NCI-H2029 treated with DMSO at 0.1 percent for 48 hours (cell line): Measurements from ENCODE around the gene UEVLD.
A peak's percentile ranks its signal among the peaks of the same experiment; 100 is the strongest.

Experiments
- DNase-seq: peaks from one replicate; lab custom pipeline; 2025; lab: John Stamatoyannopoulos, UW

The UEVLD gene

DNA sequence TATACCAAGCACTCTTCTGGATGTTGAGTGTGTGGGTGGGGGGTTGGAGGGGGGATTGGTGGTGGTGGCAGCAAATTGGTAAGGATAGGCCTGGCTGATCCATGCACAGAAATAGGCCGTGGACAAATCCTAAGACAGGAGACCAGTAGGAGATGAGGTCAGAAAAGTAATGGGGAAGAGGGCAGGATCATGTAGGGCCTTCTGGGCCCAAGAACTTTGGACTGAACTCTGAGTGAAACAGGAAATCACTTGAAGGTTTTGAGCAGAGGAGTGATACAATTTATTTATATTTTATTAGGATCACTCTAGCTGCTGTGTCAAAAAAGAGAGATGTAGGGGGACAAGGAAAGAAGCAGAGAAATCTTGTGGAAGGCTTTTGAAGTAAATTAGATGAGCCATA lies 90.5 kb downstream of the UEVLD start:
- no peak for DNase-seq

DNA sequence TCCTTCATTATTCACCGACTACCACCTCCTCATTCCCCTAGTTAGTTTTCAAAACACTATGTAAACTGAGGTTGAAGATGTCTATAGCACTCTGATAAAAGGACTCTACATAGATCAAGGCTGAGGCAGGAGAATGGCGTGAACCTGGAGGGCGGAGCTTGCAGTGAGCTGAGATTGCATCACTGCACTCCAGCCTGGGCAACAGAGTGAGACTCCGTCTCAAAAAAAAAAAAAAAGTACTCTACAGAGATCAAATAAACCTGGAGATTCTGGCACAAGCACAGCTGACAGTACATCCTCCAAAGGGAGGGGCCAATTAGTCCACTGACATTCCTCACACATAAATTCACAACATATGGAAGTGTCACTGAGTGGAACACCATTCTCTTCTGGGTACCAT lies 92.8 kb downstream of the UEVLD start:
- no peak for DNase-seq

DNA sequence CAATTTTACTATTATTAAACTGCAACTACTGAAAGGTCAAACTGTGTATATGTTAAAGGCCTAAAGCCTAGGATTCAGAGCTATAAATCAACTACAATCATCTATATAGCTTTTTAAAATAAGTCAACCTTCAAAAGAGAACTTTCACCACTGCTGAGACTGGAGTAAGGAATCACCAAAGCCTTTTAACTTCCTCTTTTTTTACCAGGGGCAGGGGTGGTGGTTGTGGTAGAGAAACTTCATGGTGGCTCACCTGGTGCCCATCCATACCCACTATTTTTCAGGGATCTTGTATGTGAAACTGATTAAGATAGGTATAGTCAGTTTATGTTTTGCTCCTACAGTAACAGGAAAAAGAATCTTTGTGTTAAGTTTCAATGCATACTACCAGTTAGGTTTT lies 93.3 kb downstream of the UEVLD start:
- no peak for DNase-seq

DNA sequence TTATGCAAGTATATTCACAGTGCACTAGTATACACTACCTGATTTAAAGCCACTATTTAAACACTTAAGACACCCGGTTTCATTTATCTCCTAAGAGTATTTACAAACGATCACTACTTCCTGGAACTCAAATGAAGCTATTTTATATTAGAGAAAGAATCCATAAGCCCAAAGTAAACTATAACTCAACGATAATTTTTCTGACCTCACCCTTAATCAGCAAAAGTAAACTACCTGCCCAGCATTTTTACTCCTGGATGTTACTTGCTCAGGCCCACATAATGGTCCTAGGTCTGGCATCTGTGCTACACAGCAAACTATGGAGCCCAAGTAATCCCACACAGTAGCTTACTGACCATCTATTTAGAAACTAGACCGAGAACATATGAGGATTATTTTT lies 95.2 kb downstream of the UEVLD start:
- peak; percentile 69 for DNase-seq

DNA sequence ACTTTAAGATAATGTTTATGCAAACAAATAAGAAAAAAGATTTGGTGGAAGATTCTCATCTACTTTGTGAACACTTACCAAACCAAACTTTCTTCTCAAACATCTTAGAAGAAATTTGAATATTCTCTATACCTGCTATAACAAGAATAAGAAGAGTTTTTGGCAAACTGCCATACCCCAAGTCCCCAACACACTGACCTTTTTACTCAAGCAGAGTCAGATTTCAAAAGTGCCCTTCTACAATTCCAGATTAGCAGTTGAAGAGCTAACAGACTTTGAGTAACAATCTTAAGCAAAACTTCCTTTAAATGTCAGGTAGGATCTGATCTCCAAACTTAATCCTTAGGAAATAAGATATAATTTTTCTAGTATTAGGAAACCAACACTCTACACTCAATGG lies 95.6 kb downstream of the UEVLD start:
- peak; percentile 69 for DNase-seq

DNA sequence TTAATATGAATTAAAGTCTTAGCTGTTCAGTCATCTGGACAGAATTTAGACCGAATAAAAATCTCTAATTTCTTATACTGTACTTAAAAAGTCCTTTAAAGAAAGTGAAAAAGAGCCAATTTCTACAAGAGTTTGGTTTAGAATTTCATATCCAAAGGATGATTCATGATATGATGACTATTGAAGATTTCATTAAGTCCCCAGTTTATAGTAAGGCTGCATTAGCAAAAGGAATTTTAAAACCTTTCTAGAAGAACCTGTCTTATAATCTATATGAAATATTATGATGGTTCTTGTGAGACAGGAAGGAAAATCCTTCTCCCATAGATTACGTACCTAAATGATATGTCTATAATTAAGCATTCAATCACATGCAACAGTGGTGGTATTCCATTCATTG lies 96.6 kb downstream of the UEVLD start:
- DNase-seq, result no peak

DNA sequence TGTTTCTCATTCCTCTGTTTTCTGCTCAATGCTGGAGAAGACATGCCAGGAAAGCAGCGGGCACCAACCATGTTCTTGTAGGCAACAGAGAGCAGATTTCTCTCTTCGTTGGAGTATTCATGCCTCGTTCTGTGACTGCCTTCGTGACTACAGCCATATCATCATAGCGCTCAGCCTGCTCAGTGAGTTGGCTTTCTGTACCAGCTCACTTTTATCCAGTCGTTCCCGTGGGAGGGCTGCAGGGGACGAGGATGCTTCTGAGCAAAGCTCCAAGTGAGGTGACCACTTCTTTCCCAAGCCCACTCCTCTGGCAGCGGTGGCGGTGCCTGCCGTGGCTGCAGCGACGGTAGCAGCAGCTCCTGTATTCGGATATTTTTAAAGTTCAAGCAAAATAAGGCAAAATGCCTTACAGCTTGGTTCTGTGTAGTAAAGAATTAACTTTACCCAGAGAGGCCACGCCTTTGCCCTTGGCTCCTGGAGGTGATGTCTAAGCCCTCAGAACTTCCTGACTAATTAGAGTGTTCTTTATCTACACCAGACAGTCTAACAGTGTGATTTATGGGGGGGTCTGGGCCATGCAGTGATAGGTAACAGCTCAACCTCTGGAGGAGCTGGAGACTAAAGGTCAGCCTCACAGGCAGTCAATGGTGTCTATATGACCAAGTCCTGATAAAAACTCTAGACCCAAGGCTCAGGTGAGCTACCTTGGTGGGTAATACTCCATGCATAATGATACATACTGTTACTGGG lies 97.6 kb downstream of the UEVLD start:
- no peak for DNase-seq

DNA sequence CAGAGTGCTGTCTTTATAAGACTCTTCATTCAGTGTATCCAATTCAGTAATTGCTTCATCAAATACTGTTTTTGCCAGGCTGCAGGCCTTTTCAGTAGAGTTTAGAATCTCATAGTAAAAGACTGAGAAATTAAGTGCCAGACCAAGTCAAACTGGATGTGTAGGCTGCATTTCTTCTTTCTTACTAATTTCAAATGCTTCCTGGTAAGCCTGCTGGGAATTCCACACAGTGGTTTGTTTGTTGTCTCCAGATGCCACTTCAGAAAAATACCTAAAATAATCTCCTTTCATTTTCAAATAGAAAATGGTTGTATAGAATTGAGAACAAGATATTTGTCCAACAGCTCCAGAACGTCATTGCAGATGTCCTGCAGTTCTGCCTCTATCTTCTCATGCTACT lies 98.2 kb downstream of the UEVLD start:
- DNase-seq, result no peak

DNA sequence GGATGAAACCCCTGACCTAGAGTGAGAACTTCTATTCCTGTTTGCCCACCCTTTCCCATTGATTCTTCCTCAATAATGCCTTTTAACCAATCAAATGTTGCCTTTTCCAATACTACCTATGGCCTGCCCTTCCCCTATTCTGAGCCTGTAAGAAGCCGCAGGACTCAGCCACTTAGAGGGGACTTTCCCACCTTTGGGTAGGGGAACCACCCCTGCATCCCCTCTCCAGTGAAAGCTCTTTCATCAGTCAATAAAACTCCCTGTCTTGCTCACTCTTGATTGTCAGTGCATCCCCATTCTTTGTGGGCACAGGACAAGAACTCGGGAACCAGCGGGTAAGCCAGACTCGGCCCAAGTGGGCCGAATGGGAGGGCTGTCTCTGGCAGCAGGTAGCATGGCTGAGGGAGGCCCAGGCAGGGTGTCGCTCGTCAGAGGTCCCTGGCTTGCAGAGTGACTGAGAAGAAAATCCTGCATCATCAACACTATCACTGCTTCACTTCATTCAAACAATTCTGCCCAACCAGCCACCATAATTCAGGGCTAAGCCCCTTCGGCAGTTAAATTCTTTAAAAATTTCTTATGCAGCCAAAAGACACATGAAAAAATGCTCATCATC lies 102.5 kb downstream of the UEVLD start:
- no peak for DNase-seq
